Fibroblast of upper back skin (primary cell): ENCODE results near the gene PTPRF.

Experiments used
- DNase-seq: peaks from one replicate; pipeline ENCODE4 v3.0.0-alpha.2; 2013

The PTPRF gene

DNA sequence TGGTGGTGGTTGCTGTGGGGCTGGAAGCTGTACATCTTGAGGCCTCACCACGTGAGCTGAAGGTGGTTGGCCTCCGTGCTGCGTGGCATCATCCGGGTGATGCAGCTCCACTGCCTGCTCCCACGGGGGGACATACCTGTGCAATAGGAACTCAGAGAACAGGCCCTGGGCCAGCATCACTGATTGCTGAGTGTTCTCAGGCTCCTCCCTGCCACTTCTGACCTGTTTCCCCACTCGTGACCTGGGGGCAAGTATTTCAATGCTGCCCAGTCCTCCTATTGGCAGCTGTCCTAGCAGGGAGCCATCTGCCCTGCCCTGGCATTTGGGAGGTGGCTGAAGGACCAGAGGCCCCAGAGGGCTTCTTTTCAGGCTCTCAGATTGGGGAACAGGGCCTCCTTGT, 26.1 kb downstream of the PTPRF start:
- no peak for DNase-seq

- DNase-seq: no peak
These were observed 27.1 kb downstream of the PTPRF start for GRCh38 chr1:43557744-43558245.

GRCh38 chr1:43558346-43558841, 27.7 kb downstream of the PTPRF start:
- peak; percentile 65 for DNase-seq

DNA sequence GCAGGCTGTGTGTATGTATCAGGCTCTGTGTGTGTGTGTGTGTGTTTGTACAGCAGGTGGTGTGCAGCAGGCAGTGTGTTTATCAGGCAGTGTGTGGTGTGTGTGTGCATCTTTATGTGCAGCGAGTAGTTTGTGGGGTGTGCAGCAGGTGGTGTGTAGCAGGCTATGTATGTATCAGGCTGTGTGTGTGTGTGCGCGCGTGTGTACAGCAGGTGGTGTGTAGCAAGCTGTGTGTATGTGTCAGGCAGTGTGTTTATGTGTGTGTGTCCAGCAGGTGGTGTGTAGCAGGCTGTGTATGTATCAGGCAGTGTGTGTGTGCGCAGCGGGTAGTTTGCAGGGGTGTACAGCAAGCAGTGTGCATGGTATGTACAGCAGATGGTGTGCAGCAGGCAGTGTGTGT, 29.0 kb downstream of the PTPRF start:
- DNase-seq: no peak

- DNase-seq: no peak
These were observed 29.6 kb downstream of the PTPRF start for GRCh38 chr1:43560286-43560685.

GRCh38 chr1:43563876-43564539, 33.3 kb downstream of the PTPRF start:
- DNase-seq: no peak

- no peak for DNase-seq
These were observed 34.1 kb downstream of the PTPRF start for GRCh38 chr1:43564551-43565348.

GRCh38 chr1:43565600-43566360, 35.1 kb downstream of the PTPRF start:
- DNase-seq: peak; percentile 59

DNA sequence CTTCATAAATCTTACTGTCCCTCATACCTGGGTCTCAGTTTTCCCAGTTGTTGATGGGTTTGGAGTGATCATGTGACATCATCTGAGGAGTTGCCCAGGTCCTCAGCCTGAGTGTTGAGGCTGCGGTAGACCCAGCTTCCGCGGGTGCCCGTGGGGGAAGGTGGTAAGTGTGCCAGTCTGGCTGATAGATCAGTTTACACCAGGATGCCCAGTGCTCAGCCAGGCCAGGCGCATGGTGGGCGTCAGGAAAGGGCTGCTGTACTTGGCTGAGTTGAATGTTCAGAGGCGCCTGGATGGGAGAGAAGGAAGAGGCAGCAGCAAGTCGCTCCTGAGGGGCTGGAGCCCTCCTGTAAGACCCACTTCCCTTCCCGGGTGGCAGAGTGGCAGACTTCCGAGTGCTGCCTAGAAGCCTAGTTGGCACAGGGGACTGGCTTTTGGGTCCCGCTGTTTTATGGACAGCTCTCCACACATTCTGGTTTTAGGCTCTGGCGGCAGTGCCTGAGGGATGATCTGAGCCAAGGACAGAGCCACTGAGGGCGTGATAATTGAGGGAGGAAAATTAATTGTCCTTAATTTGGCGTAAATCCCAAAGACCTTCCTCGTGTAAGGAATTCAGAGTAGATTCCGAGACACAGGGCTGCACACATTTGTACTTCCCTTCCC, 35.8 kb downstream of the PTPRF start:
- DNase-seq: no peak

GRCh38 chr1:43569175-43569574, 38.5 kb downstream of the PTPRF start:
- DNase-seq: no peak

DNA sequence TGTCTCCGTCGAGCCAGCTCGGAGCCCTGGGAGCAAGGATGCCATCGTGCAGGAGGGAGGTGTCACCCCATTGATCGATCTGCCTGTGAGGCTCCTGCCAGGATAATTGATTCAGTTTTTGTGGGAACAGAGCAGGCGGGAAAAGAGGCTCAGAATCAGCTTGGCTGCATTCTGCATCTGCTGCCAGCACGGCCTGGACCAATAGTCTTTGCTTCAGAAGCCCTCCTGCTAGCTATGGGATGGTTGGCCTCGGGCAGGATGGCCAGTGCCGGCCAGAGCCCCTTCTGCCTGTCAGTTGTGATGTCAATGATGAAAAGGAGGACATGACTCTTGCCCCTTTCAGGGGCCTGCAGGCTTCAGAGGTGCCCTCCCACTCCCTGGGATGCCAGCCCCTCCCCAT, 39.6 kb downstream of the PTPRF start:
- no peak for DNase-seq

DNA sequence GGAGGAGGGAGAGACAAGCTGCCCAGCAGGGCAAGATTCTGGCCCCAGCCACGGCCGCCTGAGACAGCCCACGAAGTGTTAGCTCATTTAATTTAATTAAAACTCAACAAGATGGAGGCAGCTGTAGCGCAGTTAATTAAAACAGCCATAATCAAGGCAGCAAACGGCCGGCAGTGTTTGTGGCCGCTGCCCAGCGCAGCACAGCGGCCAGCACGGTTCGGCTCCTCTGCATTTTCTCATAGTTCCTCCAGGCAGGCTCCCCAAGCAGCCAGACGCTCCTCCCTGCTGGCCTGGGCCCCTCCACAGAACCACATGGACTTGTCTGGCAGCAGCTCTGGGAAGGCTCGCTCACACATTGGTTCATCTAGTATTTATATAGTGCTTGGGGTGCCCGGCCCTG, 40.0 kb downstream of the PTPRF start:
- DNase-seq: no peak

GRCh38 chr1:43572084-43572483, 41.4 kb downstream of the PTPRF start:
- no peak for DNase-seq

- DNase-seq: no peak
These were observed 41.9 kb downstream of the PTPRF start for GRCh38 chr1:43572538-43572937.

DNA sequence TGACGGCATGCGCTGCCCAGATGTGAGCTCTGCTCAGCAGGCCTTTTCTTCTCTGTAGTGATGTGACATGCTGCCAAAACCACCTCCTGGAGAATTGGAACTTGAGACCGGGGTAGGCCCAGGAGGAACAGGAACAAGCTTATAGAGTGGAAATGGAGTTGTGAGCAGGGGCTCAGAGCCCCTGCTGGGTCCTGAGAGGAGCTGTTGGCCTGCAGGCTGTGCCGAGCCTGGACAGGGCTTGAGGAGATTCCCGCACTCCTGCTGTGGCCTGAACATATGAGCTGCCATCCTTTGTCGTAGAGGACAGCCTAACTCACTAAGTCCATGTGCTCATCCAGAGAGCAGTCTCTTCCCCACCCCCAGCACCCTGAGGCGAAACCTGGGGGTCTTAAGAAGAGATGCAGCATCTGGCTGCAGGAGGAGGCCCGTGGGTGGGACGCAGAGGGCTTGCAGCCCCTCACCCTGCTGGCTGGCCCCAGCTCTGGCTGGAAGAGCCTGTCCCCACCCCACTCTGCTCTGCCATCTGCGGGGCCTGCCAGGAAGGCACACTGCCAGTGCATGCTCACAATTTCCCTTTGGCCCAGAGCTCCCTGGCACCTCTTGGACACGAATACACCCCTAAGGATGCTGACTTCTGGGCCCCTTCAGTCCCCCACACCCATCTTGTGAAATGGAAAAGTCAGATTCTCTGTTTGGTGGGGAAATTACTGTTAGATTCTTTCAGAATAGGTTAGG, 42.5 kb downstream of the PTPRF start:
- DNase-seq: peak; percentile 41

DNA sequence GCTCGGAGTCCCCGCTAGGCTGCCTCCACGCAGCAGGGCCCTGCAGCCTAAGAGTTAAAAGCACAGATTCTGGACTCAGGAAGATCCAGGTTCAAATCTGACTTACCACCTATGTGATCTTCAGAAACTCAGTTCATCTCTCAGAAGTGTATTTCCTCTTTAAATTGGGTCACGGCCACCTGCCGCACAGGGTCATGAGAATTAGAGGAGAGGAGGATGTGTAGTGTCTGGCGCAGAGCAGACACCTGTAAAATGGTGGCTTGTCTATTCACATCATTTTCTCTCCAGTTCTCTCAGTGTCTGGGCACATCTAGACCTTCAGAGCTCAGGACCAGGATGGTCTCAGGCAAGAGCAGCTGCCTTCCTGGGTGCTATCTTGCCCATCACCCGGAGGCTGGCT, 45.8 kb downstream of the PTPRF start:
- no peak for DNase-seq

DNA sequence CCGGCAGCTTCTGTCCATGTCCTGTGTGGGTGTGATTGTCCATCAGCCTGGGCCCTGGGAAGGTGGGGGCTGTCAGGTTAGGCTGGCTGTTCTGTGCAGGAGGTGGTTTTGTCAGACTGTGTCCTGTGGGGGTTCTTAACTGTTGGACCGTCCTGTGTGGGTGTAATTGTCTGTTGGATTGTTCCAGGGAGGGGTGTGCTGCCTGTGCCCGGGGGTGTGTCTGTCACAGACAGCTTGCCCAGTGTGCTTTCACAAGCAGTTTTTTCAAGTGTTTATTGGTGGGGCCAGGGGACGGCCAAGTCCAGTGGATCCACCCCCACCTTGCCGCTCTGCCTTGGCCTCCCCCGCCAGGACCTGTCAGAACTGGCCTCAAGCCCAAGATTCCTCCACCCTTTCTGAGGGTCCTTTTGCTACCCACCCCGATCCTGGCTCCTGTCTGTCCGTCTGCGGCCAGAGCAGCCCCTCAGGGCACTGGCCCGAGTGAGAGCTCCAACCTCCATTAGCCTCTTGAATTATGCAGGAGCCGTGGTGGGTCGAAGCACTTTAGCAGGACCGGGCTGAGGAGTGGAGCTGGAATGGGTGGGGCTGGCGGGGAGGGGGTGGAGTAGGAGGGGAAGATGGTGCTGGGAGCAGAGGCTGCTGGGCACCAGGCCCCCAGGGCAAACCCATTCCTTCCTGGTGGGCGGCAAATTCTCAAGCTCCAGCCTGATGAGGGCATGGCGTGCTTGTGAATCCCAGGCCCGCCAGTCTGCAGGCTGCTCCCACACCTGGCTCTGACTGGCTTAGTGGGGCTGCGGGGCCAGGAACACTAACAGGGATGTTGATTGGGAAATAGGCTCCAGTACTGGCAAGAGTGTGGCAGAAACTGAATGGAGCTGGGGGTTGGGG, 47.2 kb downstream of the PTPRF start:
- DNase-seq: no peak

DNA sequence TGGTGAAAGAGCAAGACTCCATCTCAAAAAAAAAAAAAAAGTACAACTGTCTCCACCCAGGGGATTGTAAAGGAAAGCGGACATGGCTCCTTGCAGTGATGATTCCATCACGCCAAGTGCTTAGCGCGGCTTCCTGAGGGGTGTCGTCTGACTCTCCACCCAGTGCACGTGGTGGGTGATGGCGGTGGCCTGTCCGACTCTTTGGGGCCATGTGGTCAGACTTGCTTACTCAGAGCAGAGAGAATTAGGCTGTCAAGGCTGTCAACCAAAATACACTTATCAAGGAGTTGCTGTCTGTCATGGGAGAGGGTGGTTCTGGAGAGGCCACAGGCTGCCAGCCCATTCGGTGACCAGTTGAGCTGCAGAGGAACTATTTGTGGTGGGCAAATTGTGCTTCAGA, 49.4 kb downstream of the PTPRF start:
- no peak for DNase-seq

GRCh38 chr1:43582162-43582566, 51.5 kb downstream of the PTPRF start:
- peak; percentile 94 for DNase-seq

DNA sequence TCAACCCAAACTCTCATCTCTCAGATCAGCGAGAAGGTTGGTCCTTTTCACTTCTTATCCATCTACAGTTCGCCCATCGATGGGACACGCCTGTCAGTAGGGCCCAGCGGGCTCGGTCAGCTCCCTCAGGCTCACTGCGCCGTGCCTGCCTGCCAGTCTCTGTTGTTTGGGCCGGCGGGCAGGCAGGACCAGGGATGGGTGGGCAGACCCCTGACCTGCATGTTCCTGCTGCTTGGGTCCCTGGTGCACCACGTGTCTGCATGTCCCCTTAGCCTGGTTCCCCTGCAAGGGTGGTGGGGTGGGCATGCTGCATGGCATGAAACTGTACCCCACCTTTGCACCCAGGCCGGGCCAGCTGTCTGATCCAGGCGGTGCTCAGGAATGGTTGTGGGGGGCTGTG, 52.4 kb downstream of the PTPRF start:
- no peak for DNase-seq

GRCh38 chr1:43584204-43584603, 53.5 kb downstream of the PTPRF start:
- DNase-seq: no peak
